Measurements from ENCODE around the gene LAMB4.

DNA sequence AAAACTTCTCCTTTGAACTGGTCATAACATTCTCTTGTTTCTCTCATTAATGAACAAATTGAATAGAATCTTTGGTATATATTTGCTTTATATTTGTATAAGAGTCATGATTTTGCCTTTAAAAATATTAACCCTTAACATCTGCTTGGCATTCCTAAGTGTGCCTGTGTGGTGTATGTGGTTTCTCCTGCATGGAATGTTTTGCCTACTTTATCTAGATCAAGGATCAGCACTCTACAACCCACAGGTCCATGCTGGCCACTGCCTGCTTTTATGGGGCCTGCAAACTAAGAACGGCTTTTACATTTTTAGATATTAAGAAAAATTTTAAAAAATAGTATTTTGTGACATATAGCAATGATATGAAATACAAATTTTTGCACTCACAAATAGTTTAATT lies 4.3 kb upstream of the LAMB4 start:
- TF ChIP-seq, protein P1, sequence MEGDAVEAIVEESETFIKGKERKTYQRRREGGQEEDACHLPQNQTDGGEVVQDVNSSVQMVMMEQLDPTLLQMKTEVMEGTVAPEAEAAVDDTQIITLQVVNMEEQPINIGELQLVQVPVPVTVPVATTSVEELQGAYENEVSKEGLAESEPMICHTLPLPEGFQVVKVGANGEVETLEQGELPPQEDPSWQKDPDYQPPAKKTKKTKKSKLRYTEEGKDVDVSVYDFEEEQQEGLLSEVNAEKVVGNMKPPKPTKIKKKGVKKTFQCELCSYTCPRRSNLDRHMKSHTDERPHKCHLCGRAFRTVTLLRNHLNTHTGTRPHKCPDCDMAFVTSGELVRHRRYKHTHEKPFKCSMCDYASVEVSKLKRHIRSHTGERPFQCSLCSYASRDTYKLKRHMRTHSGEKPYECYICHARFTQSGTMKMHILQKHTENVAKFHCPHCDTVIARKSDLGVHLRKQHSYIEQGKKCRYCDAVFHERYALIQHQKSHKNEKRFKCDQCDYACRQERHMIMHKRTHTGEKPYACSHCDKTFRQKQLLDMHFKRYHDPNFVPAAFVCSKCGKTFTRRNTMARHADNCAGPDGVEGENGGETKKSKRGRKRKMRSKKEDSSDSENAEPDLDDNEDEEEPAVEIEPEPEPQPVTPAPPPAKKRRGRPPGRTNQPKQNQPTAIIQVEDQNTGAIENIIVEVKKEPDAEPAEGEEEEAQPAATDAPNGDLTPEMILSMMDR (IDR thresholded peaks at IDR 0.05 in 8 of 11, conservative IDR thresholded peaks at IDR 0.05 in 3 of 11) = no peak
- no peak for TF ChIP-seq POLR2A (IDR thresholded peaks at IDR 0.05)
- TF ChIP-seq POLR2AphosphoS5 (IDR thresholded peaks at IDR 0.05) = no peak
